GM08714 (cell line): Measurements from ENCODE around the gene USP13.
"Not testable (repeated sequence)": the region's sequence is repeated elsewhere in the genome, so short reads cannot be mapped to it uniquely, and the experiment has no call there.

Source experiments
- H3K4me3 ChIP-seq: fragments of 200-500 bp; sonication (Bioruptor generic); 2 replicates; pipeline ENCODE4 v1.5.1; 2014; ENCODE audit warnings: mild to moderate bottlenecking, low read length, inconsistent platforms
- ZNF274 ChIP-seq: IDR thresholded peaks from 2 replicates; pipeline ENCODE4 v1.6.1; 2012; ENCODE audit warnings: mild to moderate bottlenecking, low read depth, low read length

Gene USP13

DNA sequence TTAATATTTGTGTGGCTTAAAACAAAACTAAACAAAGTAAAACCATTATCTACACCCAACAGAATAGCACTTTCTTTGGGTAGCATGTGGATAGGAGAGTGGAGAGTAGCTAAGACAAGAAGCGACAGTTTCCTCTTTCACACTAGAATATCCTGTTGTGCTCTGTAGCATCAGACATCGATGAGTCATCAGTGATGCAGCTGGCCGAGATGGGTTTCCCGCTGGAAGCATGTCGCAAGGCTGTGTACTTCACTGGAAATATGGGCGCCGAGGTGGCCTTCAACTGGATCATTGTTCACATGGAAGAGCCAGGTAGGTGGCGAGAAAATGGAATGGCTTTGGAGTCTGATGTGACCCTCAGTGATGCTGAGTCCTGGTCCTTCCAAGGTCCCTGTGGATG, 108.1 kb downstream of the USP13 start:
- no peak overlapping the region for H3K4me3 ChIP-seq
- TF ChIP-seq ZNF274 = no peak

GRCh38 chr3:179765396-179765795, 112.6 kb downstream of the USP13 start:
- H3K4me3 ChIP-seq = no peak overlapping the region
- TF ChIP-seq ZNF274 = no peak

- H3K4me3 ChIP-seq = no peak overlapping the region
- no peak for TF ChIP-seq ZNF274
Measured at GRCh38 chr3:179766416-179767133, 113.7 kb downstream of the USP13 start.

GRCh38 chr3:179768080-179768479, 115.2 kb downstream of the USP13 start:
- no peak overlapping the region for H3K4me3 ChIP-seq
- no peak for TF ChIP-seq ZNF274

GRCh38 chr3:179769411-179770247, 116.8 kb downstream of the USP13 start:
- TF ChIP-seq ZNF274 = no peak
- H3K4me3 ChIP-seq = no peak overlapping the region

- TF ChIP-seq ZNF274 = no peak
Measured at GRCh38 chr3:179771797-179772196, 119.0 kb downstream of the USP13 start.

DNA sequence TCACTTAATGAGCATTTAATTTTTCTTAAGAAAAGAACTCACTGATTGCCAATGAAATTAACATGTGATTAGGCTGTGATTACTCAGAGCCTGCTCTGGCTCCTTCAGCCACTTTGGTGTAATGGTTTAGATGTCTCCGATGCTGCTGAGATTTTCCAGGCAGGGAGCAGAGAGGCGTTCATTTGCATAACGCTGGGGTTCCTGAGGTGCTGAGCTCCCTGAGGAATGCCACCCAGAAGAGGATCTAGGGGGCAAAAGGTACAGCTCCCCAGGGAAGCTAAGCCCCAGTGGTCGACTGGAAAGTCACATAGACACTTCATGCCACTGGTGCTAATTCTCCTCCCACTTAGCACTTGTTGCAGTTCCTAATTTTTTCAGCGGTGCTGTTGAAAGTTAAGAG, 119.5 kb downstream of the USP13 start:
- TF ChIP-seq ZNF274 = no peak
- H3K4me3 ChIP-seq = no peak overlapping the region

More at GRCh38 chr3:179771797-179772196, 119.0 kb downstream of the USP13 start:
- H3K4me3 ChIP-seq = no peak overlapping the region

GRCh38 chr3:179775416-179776122, 122.7 kb downstream of the USP13 start:
- TF ChIP-seq ZNF274 = no peak
- no peak overlapping the region for H3K4me3 ChIP-seq

DNA sequence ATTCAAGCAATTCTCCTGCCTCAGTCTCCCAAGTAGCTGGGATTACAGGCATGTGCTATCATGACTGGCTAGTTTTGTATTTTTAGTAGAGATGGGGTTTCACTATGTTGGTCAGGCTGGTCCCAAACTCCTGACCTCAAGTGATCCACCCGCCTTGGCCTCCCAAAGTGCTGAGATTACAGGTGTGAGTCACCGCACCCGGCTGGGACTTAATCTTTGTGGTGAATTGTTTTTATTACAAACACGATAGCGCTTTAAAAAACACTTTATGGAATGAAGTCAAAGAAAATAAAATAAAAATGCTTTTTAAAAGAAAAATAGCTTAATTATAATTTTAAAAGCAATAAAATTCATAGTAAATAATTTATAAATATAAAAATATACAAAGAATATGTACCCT, 130.0 kb downstream of the USP13 start:
- H3K4me3 ChIP-seq = not testable (repeated sequence)

- no peak for TF ChIP-seq ZNF274
- H3K4me3 ChIP-seq = no peak overlapping the region
Measured at GRCh38 chr3:179788996-179789395, 136.2 kb downstream of the USP13 start.

- no peak overlapping the region for H3K4me3 ChIP-seq
- TF ChIP-seq ZNF274 = no peak
Measured at GRCh38 chr3:179791793-179792192, 139.0 kb downstream of the USP13 start.

DNA sequence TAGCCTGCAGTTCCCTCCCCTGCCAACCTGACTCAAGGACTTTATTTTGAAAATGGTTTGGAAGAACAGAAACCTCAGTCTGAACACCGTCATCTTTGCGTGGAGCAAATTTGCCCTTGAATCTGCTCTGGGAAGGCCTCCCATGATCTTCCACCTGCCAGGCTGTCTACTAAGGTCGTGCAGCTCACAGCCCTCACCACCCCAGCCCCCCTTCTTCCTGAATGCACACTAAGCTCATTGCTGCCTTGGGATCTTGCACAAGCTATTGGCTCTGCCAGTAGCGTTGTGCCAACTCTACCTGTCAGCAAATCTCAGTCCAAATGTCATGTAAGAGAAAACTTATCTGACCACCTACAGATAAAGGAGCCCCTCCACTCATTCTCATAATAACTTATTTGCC, 141.5 kb downstream of the USP13 start:
- H3K4me3 ChIP-seq = no peak overlapping the region
- TF ChIP-seq ZNF274 = no peak

DNA sequence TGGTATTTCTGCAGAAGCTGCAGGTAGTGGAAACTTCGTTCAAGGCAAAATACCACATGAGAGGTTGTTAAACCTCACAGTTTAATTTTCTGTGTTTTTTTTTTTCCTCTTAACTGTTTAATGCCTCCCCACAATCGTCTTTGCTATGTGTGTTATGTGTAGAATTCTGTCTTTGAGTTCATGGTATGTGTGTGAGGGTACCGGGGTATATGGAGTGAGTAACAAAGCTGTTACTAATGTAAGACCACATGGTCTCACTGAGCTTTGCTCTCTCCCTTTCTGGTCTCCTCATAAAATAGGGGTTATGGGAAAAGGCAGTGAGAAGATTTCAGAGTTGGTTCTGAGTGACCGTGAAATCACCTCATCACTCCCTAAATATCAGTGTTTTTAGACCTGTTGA, 143.6 kb downstream of the USP13 start:
- no peak for TF ChIP-seq ZNF274
- H3K4me3 ChIP-seq = no peak overlapping the region

GRCh38 chr3:179797192-179797591, 144.4 kb downstream of the USP13 start:
- no peak for TF ChIP-seq ZNF274
- no peak overlapping the region for H3K4me3 ChIP-seq

DNA sequence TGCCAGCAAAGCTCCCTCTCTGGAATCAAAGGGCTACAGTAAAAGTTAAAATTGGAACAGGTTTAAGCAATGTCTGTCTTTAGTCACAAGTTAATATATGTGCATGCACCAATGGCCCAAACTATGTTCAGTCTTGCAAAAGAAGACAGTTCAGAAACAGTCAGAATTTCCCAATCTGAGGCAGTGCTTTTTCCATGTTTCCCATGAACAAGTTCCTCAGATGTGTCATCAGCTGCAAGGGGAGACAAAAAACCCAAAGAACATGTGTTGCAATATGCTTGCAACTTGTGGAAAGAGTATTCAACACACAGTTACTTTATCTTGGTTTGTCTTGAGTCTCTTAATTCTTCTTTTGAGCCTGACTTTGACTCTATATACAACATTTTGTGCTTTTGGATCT, 148.4 kb downstream of the USP13 start:
- TF ChIP-seq ZNF274 = no peak
- H3K4me3 ChIP-seq = no peak overlapping the region

DNA sequence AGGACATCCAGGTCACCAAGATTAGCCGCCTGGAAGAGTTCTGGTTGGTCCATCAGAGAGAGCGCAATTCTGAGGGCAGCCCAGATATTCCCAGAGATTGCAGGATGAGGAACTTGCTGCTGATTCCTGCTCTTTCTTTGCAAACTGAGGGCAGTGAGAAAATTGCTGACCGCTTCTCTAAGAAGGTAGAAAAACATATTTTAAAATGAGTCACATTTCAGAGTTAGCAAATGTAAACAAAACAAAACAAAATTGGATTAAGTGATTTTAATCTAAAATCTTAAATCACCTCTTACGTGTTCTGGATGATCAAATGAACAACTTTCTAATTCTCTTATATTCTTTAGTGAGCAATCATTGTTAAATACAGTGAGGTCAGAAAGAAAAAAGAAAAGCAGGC, 149.0 kb downstream of the USP13 start:
- no peak for TF ChIP-seq ZNF274
- no peak overlapping the region for H3K4me3 ChIP-seq
